SK-N-SH treated with all-trans-retinoic acid at 6 μM for 48 hours (cell line): Measurements from ENCODE around the gene FANCM.

Experiments used
- ARNTL ChIP-seq: fragments of 450-650 bp; formaldehyde crosslinking; IDR thresholded peaks from 2 replicates; pipeline ENCODE4 v1.5.0; 2020; ENCODE audit warnings: low read depth, mild to moderate bottlenecking, moderate library complexity, borderline replicate concordance
- CSDC2 ChIP-seq: fragments of 250-450 bp; sonication (Bioruptor Pico); IDR thresholded peaks from 2 replicates; pipeline ENCODE4 v1.5.0; 2020; ENCODE audit warnings: mild to moderate bottlenecking, moderate library complexity
- ISL1 ChIP-seq: fragments of 250-450 bp; sonication (Bioruptor Pico); IDR thresholded peaks from 2 replicates; pipeline ENCODE4 v2.1.2; 2022; ENCODE audit warnings: mild to moderate bottlenecking, moderate library complexity
- RARB ChIP-seq: fragments of 250-450 bp; sonication (Bioruptor Pico); IDR thresholded peaks from 2 replicates; pipeline ENCODE4 v1.8.0; 2021; ENCODE audit warnings: mild to moderate bottlenecking, moderate library complexity
- TCF4 ChIP-seq: fragments of 250-450 bp; sonication (Bioruptor Pico); IDR thresholded peaks from 2 replicates; pipeline ENCODE4 v1.8.0; 2021; ENCODE audit warnings: mild to moderate bottlenecking, moderate library complexity, borderline replicate concordance
- TOX ChIP-seq: fragments of 250-450 bp; sonication (Bioruptor Pico); IDR thresholded peaks from 2 replicates; pipeline ENCODE4 v1.8.0; 2021; ENCODE audit warnings: mild to moderate bottlenecking, moderate library complexity, borderline replicate concordance
- ZFP3 ChIP-seq: fragments of 250-450 bp; sonication (Bioruptor Pico); IDR thresholded peaks from 2 replicates; pipeline ENCODE4 v1.5.0; 2020; ENCODE audit warnings: mild to moderate bottlenecking, moderate library complexity
- ZNF70 ChIP-seq: fragments of 450-650 bp; formaldehyde crosslinking; IDR thresholded peaks from 2 replicates; pipeline ENCODE4 v1.5.0; 2020; ENCODE audit warnings: mild to moderate bottlenecking, moderate library complexity
- TF ChIP-seq, protein P1 (sequence below): fragments of 250-450 bp; sonication (Bioruptor Pico); IDR thresholded peaks from 2 replicates; pipeline ENCODE4 v1.5.1; 2020; ENCODE audit warnings: low read depth, mild to moderate bottlenecking, moderate library complexity
- TF ChIP-seq, protein P2 (sequence below): fragments of 250-450 bp; sonication (Bioruptor Pico); IDR thresholded peaks from 2 replicates; pipeline ENCODE4 v1.8.0; 2020; ENCODE audit warnings: mild to moderate bottlenecking, moderate library complexity, borderline replicate concordance
- TF ChIP-seq, protein P3 (sequence below): fragments of 250-450 bp; sonication (Bioruptor Pico); IDR thresholded peaks from 2 replicates; pipeline ENCODE4 v1.5.1; 2021; ENCODE audit warnings: mild to moderate bottlenecking, moderate library complexity

DNA sequence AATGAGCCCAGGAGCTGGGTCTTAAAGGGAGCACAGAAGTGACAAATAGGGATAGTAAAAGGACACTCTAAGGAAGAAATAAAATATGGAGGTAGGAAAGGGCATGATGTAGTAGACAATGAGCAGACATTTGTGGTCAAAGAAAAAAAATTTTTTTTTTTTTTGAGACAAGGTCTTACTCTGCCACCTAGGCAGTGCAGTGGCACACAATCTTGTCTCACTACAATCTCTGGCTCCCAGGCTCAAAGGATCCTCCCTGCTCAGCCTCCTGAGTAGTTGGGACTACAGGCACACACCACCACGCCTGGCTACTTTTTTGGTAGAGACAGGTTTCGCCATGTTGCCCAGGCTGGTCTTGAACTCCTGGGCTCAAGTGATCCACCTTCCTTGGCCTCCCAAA is 10.0 kb upstream of the FANCM start:
- TF ChIP-seq, protein P1, sequence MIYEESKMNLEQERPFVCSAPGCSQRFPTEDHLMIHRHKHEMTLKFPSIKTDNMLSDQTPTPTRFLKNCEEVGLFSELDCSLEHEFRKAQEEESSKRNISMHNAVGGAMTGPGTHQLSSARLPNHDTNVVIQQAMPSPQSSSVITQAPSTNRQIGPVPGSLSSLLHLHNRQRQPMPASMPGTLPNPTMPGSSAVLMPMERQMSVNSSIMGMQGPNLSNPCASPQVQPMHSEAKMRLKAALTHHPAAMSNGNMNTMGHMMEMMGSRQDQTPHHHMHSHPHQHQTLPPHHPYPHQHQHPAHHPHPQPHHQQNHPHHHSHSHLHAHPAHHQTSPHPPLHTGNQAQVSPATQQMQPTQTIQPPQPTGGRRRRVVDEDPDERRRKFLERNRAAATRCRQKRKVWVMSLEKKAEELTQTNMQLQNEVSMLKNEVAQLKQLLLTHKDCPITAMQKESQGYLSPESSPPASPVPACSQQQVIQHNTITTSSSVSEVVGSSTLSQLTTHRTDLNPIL (CRISPR knock-in tag), result no peak
- TF ChIP-seq ISL1 (CRISPR knock-in tag) (no peak), CSDC2 (CRISPR knock-in tag) (no peak), ARNTL (CRISPR knock-in tag) (no peak), ZNF70 (CRISPR knock-in tag) (no peak), RARB (CRISPR knock-in tag) (no peak), TCF4 (CRISPR knock-in tag) (no peak), TOX (CRISPR knock-in tag) (no peak), ZFP3 (CRISPR knock-in tag) (no peak)
- TF ChIP-seq, protein P2, sequence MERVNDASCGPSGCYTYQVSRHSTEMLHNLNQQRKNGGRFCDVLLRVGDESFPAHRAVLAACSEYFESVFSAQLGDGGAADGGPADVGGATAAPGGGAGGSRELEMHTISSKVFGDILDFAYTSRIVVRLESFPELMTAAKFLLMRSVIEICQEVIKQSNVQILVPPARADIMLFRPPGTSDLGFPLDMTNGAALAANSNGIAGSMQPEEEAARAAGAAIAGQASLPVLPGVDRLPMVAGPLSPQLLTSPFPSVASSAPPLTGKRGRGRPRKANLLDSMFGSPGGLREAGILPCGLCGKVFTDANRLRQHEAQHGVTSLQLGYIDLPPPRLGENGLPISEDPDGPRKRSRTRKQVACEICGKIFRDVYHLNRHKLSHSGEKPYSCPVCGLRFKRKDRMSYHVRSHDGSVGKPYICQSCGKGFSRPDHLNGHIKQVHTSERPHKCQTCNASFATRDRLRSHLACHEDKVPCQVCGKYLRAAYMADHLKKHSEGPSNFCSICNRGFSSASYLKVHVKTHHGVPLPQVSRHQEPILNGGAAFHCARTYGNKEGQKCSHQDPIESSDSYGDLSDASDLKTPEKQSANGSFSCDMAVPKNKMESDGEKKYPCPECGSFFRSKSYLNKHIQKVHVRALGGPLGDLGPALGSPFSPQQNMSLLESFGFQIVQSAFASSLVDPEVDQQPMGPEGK, result no peak
- TF ChIP-seq, protein P3, sequence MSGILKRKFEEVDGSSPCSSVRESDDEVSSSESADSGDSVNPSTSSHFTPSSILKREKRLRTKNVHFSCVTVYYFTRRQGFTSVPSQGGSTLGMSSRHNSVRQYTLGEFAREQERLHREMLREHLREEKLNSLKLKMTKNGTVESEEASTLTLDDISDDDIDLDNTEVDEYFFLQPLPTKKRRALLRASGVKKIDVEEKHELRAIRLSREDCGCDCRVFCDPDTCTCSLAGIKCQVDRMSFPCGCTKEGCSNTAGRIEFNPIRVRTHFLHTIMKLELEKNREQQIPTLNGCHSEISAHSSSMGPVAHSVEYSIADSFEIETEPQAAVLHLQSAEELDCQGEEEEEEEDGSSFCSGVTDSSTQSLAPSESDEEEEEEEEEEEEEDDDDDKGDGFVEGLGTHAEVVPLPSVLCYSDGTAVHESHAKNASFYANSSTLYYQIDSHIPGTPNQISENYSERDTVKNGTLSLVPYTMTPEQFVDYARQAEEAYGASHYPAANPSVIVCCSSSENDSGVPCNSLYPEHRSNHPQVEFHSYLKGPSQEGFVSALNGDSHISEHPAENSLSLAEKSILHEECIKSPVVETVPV (CRISPR knock-in tag), result no peak
